Measurements from ENCODE around the gene RPS6KL1. TPM values are rescaled to one million over a fixed set of nuclear protein-coding genes. Genes with fewer than 3 reads are reported as not detected.
A peak's percentile ranks its signal among the peaks of the same experiment; 100 is the strongest.
"Not testable (repeated sequence)": the region's sequence is repeated elsewhere in the genome, so short reads cannot be mapped to it uniquely, and the experiment has no call there.

Gene RPS6KL1
- polyA plus RNA-seq, 3 donors, result 0.71 to 1.9 (median 1.9) TPM

- no peak for DNase-seq
Observed at GRCh38 chr14:74936151-74936550, 13.1 kb upstream of the RPS6KL1 start.

- DNase-seq, result no peak
Observed at GRCh38 chr14:74935360-74935680, 12.3 kb upstream of the RPS6KL1 start.

- DNase-seq, result no peak
Observed at GRCh38 chr14:74934476-74935359, 11.7 kb upstream of the RPS6KL1 start.

- no peak for DNase-seq
Observed at GRCh38 chr14:74934041-74934440, 11.0 kb upstream of the RPS6KL1 start.

GRCh38 chr14:74932936-74933335 is 9.9 kb upstream of the RPS6KL1 start:
- DNase-seq, result not testable (repeated sequence)

GRCh38 chr14:74932401-74932901 is 9.4 kb upstream of the RPS6KL1 start:
- no peak for DNase-seq

GRCh38 chr14:74931744-74932143 is 8.7 kb upstream of the RPS6KL1 start:
- not testable (repeated sequence) for DNase-seq

GRCh38 chr14:74929242-74929641 is 6.2 kb upstream of the RPS6KL1 start:
- DNase-seq, result no peak

- no peak for DNase-seq
Observed at GRCh38 chr14:74927225-74927624, 4.2 kb upstream of the RPS6KL1 start.

- no peak for DNase-seq
Observed at GRCh38 chr14:74924061-74924460, 1.0 kb upstream of the RPS6KL1 start.

GRCh38 chr14:74921987-74922751 is 891 bp downstream of the RPS6KL1 start:
- DNase-seq, result no peak

- no peak for DNase-seq
Observed at GRCh38 chr14:74921053-74921620, 1.9 kb downstream of the RPS6KL1 start.

- DNase-seq, result no peak
Observed at GRCh38 chr14:74920281-74920680, 2.8 kb downstream of the RPS6KL1 start.

- DNase-seq, result no peak
Observed at GRCh38 chr14:74919421-74920165, 3.5 kb downstream of the RPS6KL1 start.

- no peak for DNase-seq
Observed at GRCh38 chr14:74918380-74918779, 4.7 kb downstream of the RPS6KL1 start.

GRCh38 chr14:74917646-74918081 is 5.4 kb downstream of the RPS6KL1 start:
- no peak for DNase-seq

GRCh38 chr14:74917178-74917543 is 5.9 kb downstream of the RPS6KL1 start:
- no peak for DNase-seq

- no peak for DNase-seq
Observed at GRCh38 chr14:74915826-74916225, 7.2 kb downstream of the RPS6KL1 start.

- no peak for DNase-seq
Observed at GRCh38 chr14:74915426-74915825, 7.6 kb downstream of the RPS6KL1 start.

- peak; percentile 48 for DNase-seq
Observed at GRCh38 chr14:74913986-74914573, 9.0 kb downstream of the RPS6KL1 start.

GRCh38 chr14:74913393-74913910 is 9.6 kb downstream of the RPS6KL1 start:
- no peak for DNase-seq

Measured in renal pelvis (tissue), 4 donors.